ENCODE measurements around the gene CSHL1. TPM values are rescaled to one million over a fixed set of nuclear protein-coding genes. Genes with fewer than 3 reads are reported as not detected.
"Not testable (repeated sequence)": the region's sequence is repeated elsewhere in the genome, so short reads cannot be mapped to it uniquely, and the experiment has no call there.

Gene CSHL1
- total RNA-seq, 1 experiment from 2014 or later = not detected

GRCh38 chr17:63889026-63889848 is 21.8 kb downstream of the CSHL1 start:
- intact Hi-C loops (cut with micrococcal nuclease; ENCODE audit: unreplicated experiment); H3K36me3 ChIP-seq (ENCODE audit: low read depth); H3K4me1 ChIP-seq (replicated peaks; ENCODE audit: insufficient read depth); H3K27ac ChIP-seq; BruUV-seq (replicated peaks); H3K9me3 ChIP-seq (ENCODE audit: insufficient read depth, low read depth); H3F3A ChIP-seq (ENCODE audit: insufficient read depth, low read depth); H3K79me2 ChIP-seq (ENCODE audit: low read depth); H3K9me2 ChIP-seq (ENCODE audit: insufficient read depth); H3K4me2 ChIP-seq; H2AFZ ChIP-seq; H4K20me1 ChIP-seq (ENCODE audit: insufficient read depth); H3K27me3 ChIP-seq (ENCODE audit: insufficient read depth, low read depth); H3K4me3 ChIP-seq: not testable (repeated sequence)
- ChIA-PET CTCF (interaction anchor here (0.6 to 1.9 kb wide), 3 partner anchors 13 to 131 kb away, joined by 3 to 7 read pairs (median 4); no protein-coding TSS in a partner anchor), POLR2A (ENCODE audit: unreplicated experiment) (interaction anchor here (0.6 to 0.7 kb wide), 2 partner anchors 462 to 538 kb away, joined by 4 to 8 read pairs; no protein-coding TSS in a partner anchor)
- peak; percentile 70 for TF ChIP-seq CTCF (conservative IDR thresholded peaks at IDR 0.05)
- DNase-seq = peak in 1 of 2 experiments; percentile 22

GRCh38 chr17:63885119-63885518 is 25.9 kb downstream of the CSHL1 start:
- BruUV-seq (replicated peaks); H2AFZ ChIP-seq; POLR2A ChIA-PET (ENCODE audit: unreplicated experiment); H4K20me1 ChIP-seq (ENCODE audit: insufficient read depth); H3K9me3 ChIP-seq (ENCODE audit: insufficient read depth, low read depth); H3K4me1 ChIP-seq (replicated peaks; ENCODE audit: insufficient read depth); H3K4me2 ChIP-seq; CTCF ChIA-PET; H3K36me3 ChIP-seq (ENCODE audit: low read depth); intact Hi-C loops (cut with micrococcal nuclease; ENCODE audit: unreplicated experiment); H3K79me2 ChIP-seq (ENCODE audit: low read depth); H3K4me3 ChIP-seq; H3F3A ChIP-seq (ENCODE audit: insufficient read depth, low read depth); H3K9me2 ChIP-seq (ENCODE audit: insufficient read depth); H3K27ac ChIP-seq; H3K27me3 ChIP-seq (ENCODE audit: insufficient read depth, low read depth); DNase-seq: not testable (repeated sequence)

- H3K27ac ChIP-seq; H3K36me3 ChIP-seq (ENCODE audit: low read depth); H3F3A ChIP-seq (ENCODE audit: insufficient read depth, low read depth); H3K4me1 ChIP-seq (replicated peaks; ENCODE audit: insufficient read depth); DNase-seq; H3K4me2 ChIP-seq; POLR2A ChIA-PET (ENCODE audit: unreplicated experiment); H4K20me1 ChIP-seq (ENCODE audit: insufficient read depth); H3K9me2 ChIP-seq (ENCODE audit: insufficient read depth); H2AFZ ChIP-seq; H3K27me3 ChIP-seq (ENCODE audit: insufficient read depth, low read depth); H3K4me3 ChIP-seq; BruUV-seq (replicated peaks); H3K9me3 ChIP-seq (ENCODE audit: insufficient read depth, low read depth); H3K79me2 ChIP-seq (ENCODE audit: low read depth); intact Hi-C loops (cut with micrococcal nuclease; ENCODE audit: unreplicated experiment): not testable (repeated sequence)
- CTCF ChIA-PET = interaction anchor here (0.6 to 0.8 kb wide), 4 partner anchors 55 to 251 kb away, joined by 3 to 14 read pairs (median 5); no protein-coding TSS in a partner anchor
These were observed 28.4 kb downstream of the CSHL1 start for GRCh38 chr17:63882626-63883126.

GRCh38 chr17:63881935-63882601 is 29.0 kb downstream of the CSHL1 start, which contains the start of gene GH2:
TSS of gene GH2 (minus strand) at chr17:63881944. CDS start at chr17:63881801, 143 bp downstream.
- H3K36me3 ChIP-seq (ENCODE audit: low read depth) = no peaks in the 10 kb centered on the region
- H3K4me1 ChIP-seq (replicated peaks; ENCODE audit: insufficient read depth) = no peaks in the 10 kb centered on the region
- peaks cover 5% of the 10 kb centered on the region; the same call in 1 of the 2 replicates for H3K27me3 ChIP-seq (ENCODE audit: insufficient read depth, low read depth)
- no TSS peak for BruUV-seq (replicated peaks)
- no peaks in the 10 kb centered on the region for H3K9me3 ChIP-seq (ENCODE audit: insufficient read depth, low read depth)
- no peaks in the 10 kb centered on the region for H4K20me1 ChIP-seq (ENCODE audit: insufficient read depth)
- H3K79me2 ChIP-seq (ENCODE audit: low read depth) = no peaks in the 10 kb centered on the region
- DNase-seq = peak; percentile 40 to 58
- CTCF ChIA-PET = interaction anchor here (0.6 kb wide), 2 partner anchors 55 to 1250 kb away, joined by 3 to 5 read pairs; no protein-coding TSS in a partner anchor
- TF ChIP-seq CTCF (conservative IDR thresholded peaks at IDR 0.05) (peak; percentile 77), EZH2 (IDR thresholded peaks at IDR 0.05; ENCODE audit: low read depth) (no peak)
- H3K4me2 ChIP-seq = no peak within 1 kb of the TSS
- no peak within 1 kb of the TSS for H3K27ac ChIP-seq
- intact Hi-C loops (cut with micrococcal nuclease; ENCODE audit: unreplicated experiment) = no loop called here
- no peaks in the 10 kb centered on the region for H3F3A ChIP-seq (ENCODE audit: insufficient read depth, low read depth)
- no peaks in the 10 kb centered on the region for H3K9me2 ChIP-seq (ENCODE audit: insufficient read depth)
- no peak within 1 kb of the TSS for H2AFZ ChIP-seq
- no peak within 1 kb of the TSS for H3K4me3 ChIP-seq
- POLR2A ChIA-PET (ENCODE audit: unreplicated experiment) = no interaction called here

- H3K27ac ChIP-seq; BruUV-seq (replicated peaks); intact Hi-C loops (cut with micrococcal nuclease; ENCODE audit: unreplicated experiment); H4K20me1 ChIP-seq (ENCODE audit: insufficient read depth); H3F3A ChIP-seq (ENCODE audit: insufficient read depth, low read depth); CTCF ChIA-PET; DNase-seq; H3K36me3 ChIP-seq (ENCODE audit: low read depth); H3K9me2 ChIP-seq (ENCODE audit: insufficient read depth); POLR2A ChIA-PET (ENCODE audit: unreplicated experiment); H3K4me3 ChIP-seq; H3K9me3 ChIP-seq (ENCODE audit: insufficient read depth, low read depth); H3K4me1 ChIP-seq (replicated peaks; ENCODE audit: insufficient read depth); H2AFZ ChIP-seq; H3K79me2 ChIP-seq (ENCODE audit: low read depth); H3K4me2 ChIP-seq; H3K27me3 ChIP-seq (ENCODE audit: insufficient read depth, low read depth): not testable (repeated sequence)
These were observed 29.7 kb downstream of the CSHL1 start for GRCh38 chr17:63881337-63881736.
